ENCODE data around the gene FAM210A.

Gene FAM210A

GRCh38 chr18:13643261-13643751 is 83.1 kb downstream of the FAM210A start:
- no peak for DNase-seq

- DNase-seq = no peak
These were observed 83.9 kb downstream of the FAM210A start for GRCh38 chr18:13642440-13642827.

DNA sequence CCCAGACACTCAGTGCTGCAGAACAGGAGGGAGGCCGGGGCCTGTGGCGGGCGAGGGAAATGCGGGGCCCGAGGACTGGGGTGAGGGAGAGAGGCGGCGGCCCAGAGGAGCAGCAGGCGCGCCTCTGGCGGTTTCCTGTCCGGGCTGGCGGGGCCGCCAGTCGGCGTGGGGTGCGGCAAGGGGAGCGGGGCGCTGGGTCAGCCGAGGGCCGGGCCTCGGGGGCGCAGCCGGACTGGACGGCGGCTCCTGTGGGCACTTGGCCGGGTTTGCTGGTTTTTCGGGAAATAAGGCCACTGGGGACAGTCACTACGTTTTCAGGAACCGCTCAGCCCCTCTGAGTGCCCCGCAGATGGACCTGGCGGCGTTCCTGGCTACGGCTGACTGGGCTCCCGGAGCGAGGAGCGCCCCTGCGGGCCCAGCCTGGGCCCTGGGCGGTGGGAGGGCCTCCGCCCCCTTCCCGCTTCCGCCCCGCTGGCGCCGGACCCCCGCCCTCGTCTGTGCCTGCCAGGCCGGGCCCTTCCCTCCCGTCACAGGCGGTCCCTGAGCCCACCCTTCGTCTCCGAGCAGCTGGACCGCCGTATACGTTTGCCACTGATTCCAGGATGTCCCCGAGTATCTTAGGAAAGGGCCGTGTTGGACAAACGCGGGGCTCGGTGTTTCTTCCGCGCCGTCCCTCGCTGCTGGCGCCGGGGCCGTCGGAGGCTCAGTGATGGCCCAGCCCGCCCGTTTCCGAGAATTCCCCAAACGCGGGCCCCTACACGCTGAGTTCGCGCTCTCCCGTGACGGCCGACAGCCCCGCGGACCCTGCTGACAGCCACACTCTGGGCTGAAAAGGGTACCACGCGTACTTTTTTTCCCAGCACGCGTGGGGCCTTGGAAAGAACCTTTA is 84.6 kb downstream of the FAM210A start:
- DNase-seq = peak in 1 of 2 experiments; percentile 12

DNA sequence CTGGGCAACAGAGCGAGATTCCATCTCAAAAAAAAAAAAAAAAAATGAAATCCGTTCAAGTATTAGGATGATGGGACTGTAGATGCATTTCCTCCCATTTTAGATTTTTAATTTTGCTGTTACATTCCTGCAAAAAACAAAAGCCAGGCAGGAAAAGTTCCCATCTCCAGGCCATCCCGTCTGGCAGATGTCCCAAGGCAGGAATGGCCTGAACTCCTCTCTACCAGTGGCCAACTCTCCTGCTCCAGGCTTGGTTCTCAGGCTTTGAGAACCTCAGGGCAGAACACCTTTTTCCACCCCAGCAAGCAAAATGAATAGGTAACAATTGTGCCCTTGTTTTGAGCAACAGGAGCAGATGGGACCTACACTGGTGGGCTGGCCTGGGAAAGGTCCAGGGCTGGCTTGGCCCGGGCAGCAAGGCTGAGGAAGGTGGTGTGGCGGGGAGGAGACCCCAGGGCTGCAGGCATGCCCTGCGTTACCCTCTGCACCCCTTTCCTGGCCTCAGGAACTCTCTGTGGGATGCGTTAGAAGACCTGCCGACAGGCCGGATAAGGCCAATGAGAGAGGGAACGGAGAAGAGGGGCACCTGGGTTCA is 86.0 kb downstream of the FAM210A start:
- DNase-seq = no peak

DNA sequence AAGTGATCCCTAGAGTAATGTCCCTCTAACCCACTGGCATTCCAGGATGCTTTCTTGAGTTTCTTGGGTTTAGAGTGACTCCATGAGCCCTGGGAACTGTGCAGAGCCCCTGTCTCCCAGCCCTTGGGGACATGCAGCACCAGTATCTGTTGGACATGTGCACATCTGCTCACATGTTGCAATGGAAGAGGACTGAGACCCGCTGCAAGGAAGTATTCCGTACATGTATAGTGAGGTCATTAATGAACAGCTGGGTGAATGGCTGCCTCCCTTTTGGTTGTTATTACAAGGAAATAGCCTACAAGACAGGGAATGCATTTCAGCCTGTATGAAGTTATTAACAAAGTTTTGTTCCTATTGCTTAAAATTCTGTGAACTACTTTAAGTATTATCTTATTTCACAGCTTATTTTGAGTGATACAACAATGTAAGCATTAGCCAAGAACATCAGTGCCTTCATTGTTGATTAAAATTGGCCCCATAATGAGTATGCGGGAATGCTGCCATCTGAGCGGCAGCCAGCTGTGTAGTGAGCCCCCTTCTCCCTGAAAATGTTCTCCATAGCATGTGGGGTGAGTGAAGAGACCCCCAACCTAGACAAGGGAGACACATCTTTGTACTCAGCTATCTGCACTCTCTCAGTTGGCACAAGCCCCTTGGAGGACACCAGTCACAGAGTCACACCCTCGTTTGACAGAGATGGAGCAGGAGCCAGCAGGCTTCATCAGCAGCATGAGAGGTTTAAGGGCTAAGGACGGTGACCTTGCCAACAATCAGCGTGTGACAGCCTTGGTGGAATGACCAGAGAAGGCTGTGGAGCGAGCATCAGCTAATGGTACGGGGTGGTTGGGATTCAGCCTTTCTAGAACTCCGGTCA is 87.4 kb downstream of the FAM210A start:
- DNase-seq = no peak

GRCh38 chr18:13635046-13635445 is 91.3 kb downstream of the FAM210A start:
- DNase-seq = no peak

- no peak for DNase-seq
These were observed 92.7 kb downstream of the FAM210A start for GRCh38 chr18:13633700-13634099.

DNA sequence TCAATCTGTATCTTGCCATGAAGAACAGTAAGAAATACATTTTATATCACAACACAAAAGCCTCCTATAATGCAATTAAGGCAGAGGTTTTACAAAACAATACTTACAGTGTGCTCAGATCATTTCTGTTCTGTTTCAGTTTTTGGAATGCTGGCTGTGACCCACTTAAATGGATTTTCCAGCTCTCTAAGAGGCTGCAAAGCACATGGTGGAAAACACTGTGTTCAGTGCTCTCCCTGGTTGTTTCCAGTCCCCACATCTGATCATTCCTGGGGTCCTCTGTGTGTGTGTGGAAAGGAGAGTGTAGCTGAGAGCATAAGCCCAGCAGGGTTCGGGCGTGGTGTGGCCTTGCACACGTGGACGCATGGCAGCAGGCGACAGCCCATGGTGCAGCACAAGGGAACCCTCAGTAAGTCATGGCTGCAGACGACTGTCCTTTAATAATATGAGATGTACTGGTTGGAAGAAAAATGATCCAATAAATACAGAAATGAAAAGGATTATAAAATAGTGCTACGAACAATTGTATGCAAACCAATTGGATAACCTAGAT is 95.6 kb downstream of the FAM210A start:
- DNase-seq = no peak

DNA sequence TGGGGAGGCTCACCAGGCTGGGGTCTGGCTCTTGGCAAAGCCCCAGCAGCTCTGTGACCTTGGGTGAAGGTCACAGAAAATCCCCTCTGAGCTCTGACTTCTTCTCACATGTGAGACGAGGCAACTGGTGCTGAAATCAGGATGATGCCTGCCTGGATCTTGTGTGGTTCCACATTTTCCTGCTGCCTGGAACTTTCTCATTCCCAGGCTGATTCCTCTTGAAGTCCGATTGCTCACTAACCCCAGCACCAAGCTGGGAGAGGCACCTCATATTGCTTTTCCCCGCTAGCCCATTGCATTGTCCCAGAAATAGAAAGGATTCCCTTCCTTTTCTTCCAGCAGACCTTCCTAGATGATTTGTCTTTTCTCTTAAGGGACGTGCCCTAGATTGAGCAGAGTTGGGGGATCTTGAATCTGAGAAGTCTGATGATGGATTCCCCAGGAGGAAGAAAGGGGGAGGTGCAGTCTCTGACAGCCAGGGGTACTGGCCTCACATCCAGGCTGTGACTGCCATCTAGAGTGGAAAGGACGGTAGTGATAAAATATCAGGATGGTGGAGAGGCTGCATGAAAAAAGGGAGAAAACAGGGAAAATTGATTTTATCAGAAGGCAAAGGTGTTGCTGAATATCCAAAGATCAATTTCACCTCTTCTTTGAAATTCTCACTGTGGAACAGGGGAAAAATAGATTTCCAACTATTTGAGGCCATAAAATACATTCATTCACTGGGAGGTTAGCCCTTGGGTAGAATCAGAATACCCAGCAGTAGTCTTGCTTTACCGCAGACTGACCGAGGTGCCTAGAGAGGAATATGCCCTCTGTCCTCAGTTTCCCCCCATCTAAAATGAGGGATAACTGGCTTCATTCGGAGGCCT is 96.3 kb downstream of the FAM210A start:
- peak; percentile 60 to 73 for DNase-seq

- DNase-seq = no peak
These were observed 98.1 kb downstream of the FAM210A start for GRCh38 chr18:13628211-13628610.

- no peak for DNase-seq
These were observed 98.7 kb downstream of the FAM210A start for GRCh38 chr18:13627639-13628038.

DNA sequence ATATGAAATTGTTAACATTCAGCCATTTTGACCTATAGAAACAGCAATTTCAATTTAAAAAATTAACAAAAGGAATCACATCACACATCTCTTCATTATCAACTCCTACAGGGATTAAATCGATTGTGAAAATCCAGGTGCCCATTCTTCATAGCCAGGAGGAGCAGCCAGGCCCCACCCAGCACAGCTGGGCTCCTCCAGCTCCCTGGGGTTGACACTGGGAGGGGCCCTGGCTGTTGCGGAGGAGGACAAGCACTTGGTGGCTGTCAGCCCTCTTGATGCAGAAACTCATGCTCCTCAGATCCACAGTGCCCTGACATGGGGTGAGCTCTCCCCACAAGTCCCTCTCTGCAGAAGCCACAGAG is 99.8 kb downstream of the FAM210A start:
- DNase-seq = peak in 1 of 2 experiments; percentile 24

- no peak for DNase-seq
These were observed 100.4 kb downstream of the FAM210A start for GRCh38 chr18:13625843-13626543.

DNA sequence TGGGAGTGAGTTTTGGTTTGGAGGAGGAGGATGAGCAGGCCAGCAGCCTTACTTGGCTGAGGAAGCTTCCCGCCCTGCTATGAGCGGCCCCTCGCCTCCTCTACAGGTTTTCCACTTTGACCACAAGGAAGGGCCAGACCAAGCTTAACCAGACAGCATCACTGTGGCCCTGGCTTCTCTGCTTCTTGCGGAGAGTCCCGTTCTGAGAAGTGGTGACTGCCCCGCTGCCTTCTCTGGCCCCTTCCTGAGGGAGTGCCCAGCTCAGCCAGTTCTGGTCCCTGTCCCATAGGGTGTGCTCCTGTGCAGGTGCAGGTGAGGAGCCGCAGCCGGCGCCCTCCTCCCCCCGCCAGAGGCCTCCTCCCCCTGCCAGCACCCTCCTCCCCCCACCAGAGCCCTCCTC is 101.0 kb downstream of the FAM210A start:
- no peak for DNase-seq

DNA sequence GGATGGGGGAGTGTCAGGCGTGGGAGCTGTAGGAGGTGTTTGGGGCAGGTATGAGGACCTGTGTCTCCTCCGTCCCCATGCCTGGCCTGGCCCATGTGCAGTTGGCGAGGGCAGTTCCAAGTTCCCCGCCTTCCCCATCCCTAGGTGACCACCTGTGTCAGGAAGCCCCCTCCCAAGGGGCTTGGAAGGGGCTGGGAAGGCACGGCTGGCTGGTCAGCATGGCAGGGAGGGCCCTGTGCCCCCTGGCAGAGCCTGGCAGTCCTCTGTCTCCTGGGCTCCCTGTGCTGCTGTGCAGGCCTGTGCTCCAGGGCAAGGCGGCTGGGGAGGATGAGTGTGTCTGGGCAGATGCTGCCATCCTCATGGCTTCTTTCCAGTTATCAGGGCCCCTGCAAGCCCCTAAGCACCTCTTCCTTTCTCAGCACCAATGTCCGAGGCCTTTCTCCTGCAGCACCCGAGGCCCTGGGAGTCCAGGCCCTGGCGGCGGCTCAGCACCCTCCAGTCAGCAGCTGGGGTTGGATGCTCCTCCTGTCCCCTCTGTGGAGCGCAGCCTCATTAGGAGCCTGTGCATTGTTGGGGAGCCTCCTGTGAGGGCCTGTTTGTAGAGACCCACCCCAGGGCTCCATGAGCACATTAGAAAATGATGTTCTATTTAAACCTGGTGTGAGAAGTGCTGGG is 101.7 kb downstream of the FAM210A start:
- DNase-seq = no peak

DNA sequence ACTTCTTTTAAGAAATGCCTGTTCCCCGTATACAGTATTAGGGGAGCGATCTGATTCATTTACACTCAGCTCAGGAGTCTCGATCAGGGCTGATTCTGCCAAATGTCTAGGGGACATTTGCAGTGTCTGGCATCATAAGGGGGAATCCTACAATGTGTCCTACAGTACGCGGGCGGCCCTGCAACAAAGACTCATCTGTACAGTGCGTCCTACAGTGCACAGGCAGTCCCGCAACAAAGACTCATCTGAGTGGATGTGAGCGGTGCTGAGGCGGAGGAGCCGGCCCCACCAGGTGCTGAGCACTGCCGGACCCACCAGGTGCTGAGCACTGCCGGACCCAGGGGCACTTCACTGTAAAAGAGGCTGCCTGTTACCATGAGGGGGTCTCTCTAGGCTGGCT is 102.5 kb downstream of the FAM210A start:
- DNase-seq = no peak

DNA sequence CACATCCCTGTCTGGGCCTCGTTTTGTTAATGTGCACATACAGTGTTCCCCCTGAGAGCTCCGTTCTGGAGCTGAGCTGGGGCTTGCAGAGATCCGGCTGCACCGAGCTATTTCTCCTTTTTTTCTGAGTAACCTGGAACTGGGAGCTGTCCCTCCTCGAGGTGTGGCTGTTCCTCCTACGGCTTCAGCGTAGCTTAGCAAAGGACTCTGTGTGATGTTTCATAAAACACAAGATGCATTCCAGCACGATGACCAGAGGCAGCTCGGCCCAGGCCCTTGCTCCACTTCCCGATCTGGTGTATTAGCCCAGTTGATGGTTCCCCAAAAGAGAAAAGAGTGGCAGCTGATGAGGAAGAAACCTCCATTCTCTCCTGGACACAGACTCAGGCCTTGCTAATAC is 103.0 kb downstream of the FAM210A start:
- DNase-seq = no peak

DNA sequence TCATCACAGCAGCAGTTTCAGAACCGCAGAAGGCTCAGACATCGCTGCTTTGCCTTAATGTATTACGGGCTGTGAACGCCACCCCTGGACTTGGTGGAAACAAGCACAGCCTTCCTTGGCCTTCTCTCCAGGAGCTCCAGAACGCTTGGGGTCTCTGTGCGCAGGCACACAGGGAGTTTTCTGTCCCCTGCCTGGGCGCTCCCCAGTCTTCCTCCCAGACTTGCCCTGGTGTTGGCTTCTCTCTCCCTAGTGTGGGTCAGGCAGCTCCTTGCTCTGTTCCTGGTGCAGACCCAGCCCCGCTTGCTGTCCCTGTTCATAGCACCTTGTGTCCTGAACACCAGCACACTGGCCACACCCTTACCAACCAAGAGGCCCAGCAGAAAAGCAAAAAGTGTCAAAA is 103.6 kb downstream of the FAM210A start:
- DNase-seq = no peak

DNA sequence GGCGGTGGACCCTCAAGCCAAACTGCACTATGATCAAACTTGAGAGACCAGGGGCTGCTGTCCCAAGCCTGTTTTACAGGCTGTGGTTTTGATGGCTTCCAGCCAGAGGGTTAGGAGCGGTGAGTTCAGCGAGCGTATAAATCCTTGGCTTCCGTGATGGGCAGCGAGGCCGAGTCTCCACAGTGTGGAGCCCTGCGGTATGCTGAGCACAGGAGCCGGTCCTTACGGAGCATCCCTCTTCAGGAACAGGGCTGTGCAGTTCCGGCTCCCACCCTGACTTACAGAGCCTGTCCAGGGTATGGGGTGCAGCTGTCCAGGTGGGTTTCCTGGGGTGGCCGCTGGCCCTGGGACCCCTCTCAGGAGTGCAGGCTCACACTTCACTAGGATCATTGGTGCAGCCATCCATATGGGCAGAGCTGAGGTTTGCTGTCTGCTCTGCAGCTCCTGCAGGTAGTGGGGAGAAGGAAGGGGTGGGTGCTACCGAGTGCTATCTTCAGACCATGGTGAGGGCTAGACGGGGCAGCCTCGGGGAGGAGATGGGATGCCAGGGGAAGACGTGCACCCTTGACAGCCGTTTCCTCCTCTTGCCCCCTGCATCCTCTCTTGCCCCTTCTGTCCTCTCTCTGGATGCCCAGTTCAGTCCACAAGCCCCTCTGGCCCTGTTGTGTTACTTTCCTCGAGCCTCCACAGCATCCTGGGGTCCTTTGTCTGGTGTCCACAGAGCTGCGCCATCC is 104.3 kb downstream of the FAM210A start:
- DNase-seq = no peak

DNA sequence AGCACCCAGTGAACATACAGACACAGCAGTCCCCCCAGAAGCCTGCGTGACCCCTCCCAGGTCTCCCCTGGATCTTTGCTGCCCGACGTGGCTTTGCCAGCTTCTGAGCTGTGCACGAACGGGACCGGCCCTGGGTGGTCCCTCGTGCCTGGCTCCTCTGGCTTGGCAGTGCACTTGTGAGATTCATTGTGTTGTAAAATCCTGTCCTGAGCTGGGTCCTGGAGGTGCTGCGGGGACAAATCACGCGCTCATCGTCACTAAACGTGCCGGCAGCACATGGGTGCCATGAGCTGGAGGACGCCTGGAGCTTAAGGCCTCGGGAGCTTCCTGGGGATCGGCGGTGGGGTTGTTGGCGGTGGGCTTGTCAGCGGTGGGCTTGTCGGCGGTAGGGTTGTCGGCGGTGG is 104.9 kb downstream of the FAM210A start:
- DNase-seq = no peak
